ENCODE measurements around the gene IDH3A. TPM values are rescaled to one million over a fixed set of nuclear protein-coding genes. Genes with fewer than 3 reads are reported as not detected.

The IDH3A gene
- total RNA-seq, 1 experiment from 2014 or later: 40.2 TPM

GRCh38 chr15:78206326-78207109 lies 57.4 kb downstream of the IDH3A start:
- H3K27me3 Mint-ChIP-seq (ENCODE audit: low read depth): peaks cover 2% of the 10 kb centered on the region
- H4K5ac ChIP-seq (ENCODE audit: insufficient read length, low read depth, low read length): no peak overlapping the region
- H3K23me2 ChIP-seq (ENCODE audit: insufficient read length, low read depth, low read length, poor library complexity, severe bottlenecking): no peaks in the 10 kb centered on the region
- H3K27ac Mint-ChIP-seq: peak overlapping the region in 2 of 3 experiments; percentile 57 to 59; a peak in 3 of 7 replicates
- H3K9me3 ChIP-seq (ENCODE audit: control insufficient read depth, low read depth, low read length): no peaks in the 10 kb centered on the region
- no peak overlapping the region for H2AK5ac ChIP-seq (ENCODE audit: insufficient read length, low read length)
- peaks cover 6 to 7% of the 10 kb centered on the region in 2 experiments; a peak in 3 of 4 replicates for H3K4me1 Mint-ChIP-seq
- H2BK5ac ChIP-seq (ENCODE audit: insufficient read length, low read length): no peak overlapping the region
- H2BK12ac ChIP-seq (ENCODE audit: insufficient read length, low read depth, low read length): no peak overlapping the region
- no peak overlapping the region for H3K23ac ChIP-seq (ENCODE audit: insufficient read length, low read depth, low read length)
- no peak overlapping the region for H3K4me3 Mint-ChIP-seq
- peak overlapping the region; percentile 71 for H4K91ac ChIP-seq (ENCODE audit: insufficient read length, low read depth, low read length)
- no peak overlapping the region for H3K56ac ChIP-seq (ENCODE audit: insufficient read length, low read depth, low read length)
- H4K8ac ChIP-seq (replicated peaks; ENCODE audit: insufficient read length, low read depth, low read length): no peak overlapping the region
- no peak overlapping the region; the same call in 1 of the 2 replicates for H3K4ac ChIP-seq (ENCODE audit: low read depth, low read length)
- no peaks in the 10 kb centered on the region for H3K79me1 ChIP-seq (ENCODE audit: insufficient read depth, low read depth, low read length, poor library complexity, severe bottlenecking)
- no peaks in the 10 kb centered on the region for H3K79me2 ChIP-seq (ENCODE audit: insufficient read depth, low read length)
- H3K18ac ChIP-seq (ENCODE audit: insufficient read length, low read depth, low read length): no peak overlapping the region
- no peak overlapping the region for H3K27ac ChIP-seq (ENCODE audit: insufficient read length, low read depth, low read length)
- no peak overlapping the region for H3K4me2 ChIP-seq (ENCODE audit: insufficient read depth, insufficient read length, low read length)
- H3K4me1 ChIP-seq (ENCODE audit: insufficient read depth, low read length): no peaks in the 10 kb centered on the region
- H3K27me3 ChIP-seq (ENCODE audit: insufficient read depth, low read length): no peaks in the 10 kb centered on the region
- no peaks in the 10 kb centered on the region for H4K20me1 ChIP-seq (ENCODE audit: control insufficient read depth, insufficient read depth, insufficient read length)
- H3T11ph ChIP-seq (ENCODE audit: low read length): no peak overlapping the region
- no peak overlapping the region for H2BK120ac ChIP-seq (ENCODE audit: low read depth, low read length, poor library complexity, severe bottlenecking)
- H2BK15ac ChIP-seq (ENCODE audit: low read depth, low read length): peak overlapping the region; percentile 76; the same call in 1 of the 2 replicates
- no peaks in the 10 kb centered on the region for H3K9me3 Mint-ChIP-seq
- no peak for DNase-seq
- no peaks in the 10 kb centered on the region for H3K36me3 Mint-ChIP-seq (ENCODE audit: insufficient read depth in 1 of 3, low read depth in 3 of 3)
- WGBS (ENCODE audit: extremely low coverage, insufficient read length, low lambda C conversion rate): no CpG with 5 or more reads among the region's 12 CpGs
- H2AFZ ChIP-seq (ENCODE audit: low read length): no peak overlapping the region
- no peak overlapping the region for H2BK20ac ChIP-seq (ENCODE audit: low read depth, low read length, poor library complexity, severe bottlenecking)
- H3K9ac ChIP-seq (ENCODE audit: extremely low read depth, insufficient read length, low read length): no peak overlapping the region
- no peak for TF ChIP-seq CTCF (conservative IDR thresholded peaks at IDR 0.05)
- H3K14ac ChIP-seq (ENCODE audit: insufficient read depth, low read length): peak overlapping the region; percentile 80
